Endometrial microvascular endothelial cells (primary cell): ENCODE measurements around the gene CUL5. TPM values are rescaled to one million over a fixed set of nuclear protein-coding genes. Genes with fewer than 3 reads are reported as not detected.
"Not testable (repeated sequence)": the region's sequence is repeated elsewhere in the genome, so short reads cannot be mapped to it uniquely, and the experiment has no call there.

Experiments
- in situ Hi-C: cut with HindIII; loops from 2 replicates; pipeline ENCODE4 v1.10.0; 2017; ENCODE audit warnings: low sequenced_read_pairs, low pct_unique_long_range_greater_than_20kb; ENCODE audit errors: inconsistent ontology term
- total RNA-seq: library from RNA; depleted of rRNA; stranded (reverse); fragments of >200 nt; gene quantifications from one replicate; pipeline ENCODE4 v1.2.3, GENCODE V29; 2015; ENCODE audit errors: inconsistent ontology term

Gene CUL5
- total RNA-seq, 1 donor from 2014 or later, result 23.5 TPM

GRCh38 chr11:108093128-108093904 lies 84.6 kb downstream of the CUL5 start:
- in situ Hi-C loops, result no loop called here

GRCh38 chr11:108097179-108097578 lies 88.5 kb downstream of the CUL5 start:
- in situ Hi-C loops, result no loop called here

- in situ Hi-C loops, result no loop called here
Observed at GRCh38 chr11:108101090-108101775, 92.5 kb downstream of the CUL5 start.

GRCh38 chr11:108111126-108111525 lies 102.4 kb downstream of the CUL5 start:
- in situ Hi-C loops, result no loop called here

GRCh38 chr11:108112057-108112456 lies 103.4 kb downstream of the CUL5 start:
- in situ Hi-C loops, result no loop called here

GRCh38 chr11:108115500-108116140 lies 106.9 kb downstream of the CUL5 start:
- in situ Hi-C loops, result no loop called here

GRCh38 chr11:108117746-108118371 lies 109.2 kb downstream of the CUL5 start:
- in situ Hi-C loops, result no loop called here

- in situ Hi-C loops, result not testable (repeated sequence)
Observed at GRCh38 chr11:108120936-108121273, 112.2 kb downstream of the CUL5 start.

- in situ Hi-C loops, result no loop called here
Observed at GRCh38 chr11:108121274-108122155, 112.8 kb downstream of the CUL5 start, which contains the start of gene ACAT1. Gene ACAT1, plus strand, starts transcription at chr11:108121567. Its CDS starts 40 bp downstream, at chr11:108121607.

GRCh38 chr11:108122166-108122628 lies 113.5 kb downstream of the CUL5 start:
- in situ Hi-C loops, result no loop called here

GRCh38 chr11:108125096-108125495 lies 116.4 kb downstream of the CUL5 start:
- in situ Hi-C loops, result no loop called here

GRCh38 chr11:108128772-108129171 lies 120.1 kb downstream of the CUL5 start:
- in situ Hi-C loops, result no loop called here

- in situ Hi-C loops, result no loop called here
Observed at GRCh38 chr11:108131993-108132392, 123.3 kb downstream of the CUL5 start.

- in situ Hi-C loops, result not testable (repeated sequence)
Observed at GRCh38 chr11:108132993-108133538, 124.4 kb downstream of the CUL5 start.

- in situ Hi-C loops, result no loop called here
Observed at GRCh38 chr11:108135845-108136544, 127.3 kb downstream of the CUL5 start.

GRCh38 chr11:108137212-108137611 lies 128.5 kb downstream of the CUL5 start:
- in situ Hi-C loops, result no loop called here

- in situ Hi-C loops, result no loop called here
Observed at GRCh38 chr11:108142304-108142703, 133.6 kb downstream of the CUL5 start.

GRCh38 chr11:108144615-108145014 lies 135.9 kb downstream of the CUL5 start:
- in situ Hi-C loops, result no loop called here
